ENCODE measurements around the gene JTB.

DNA sequence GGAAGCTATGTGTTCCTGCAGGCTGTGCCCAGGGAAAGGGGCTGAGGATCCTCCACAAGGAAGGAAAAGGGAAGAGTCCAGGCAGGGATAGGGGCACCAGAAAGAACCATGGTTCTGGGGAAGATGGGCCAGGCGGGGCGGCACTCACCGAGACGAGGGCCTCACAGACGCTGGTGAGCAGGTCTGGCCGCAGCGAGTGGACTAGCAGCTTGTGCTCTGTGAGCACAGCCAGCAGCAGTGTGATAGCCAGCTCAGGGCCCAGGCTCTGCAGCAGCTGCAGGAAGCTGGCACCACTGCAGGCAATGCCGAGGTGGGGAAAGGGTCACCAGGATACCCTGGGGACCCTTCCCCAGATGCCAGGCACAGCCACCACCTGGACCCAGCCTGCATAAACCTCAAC is 36.7 kb downstream of the JTB start:
- TF ChIP-seq, protein P1, sequence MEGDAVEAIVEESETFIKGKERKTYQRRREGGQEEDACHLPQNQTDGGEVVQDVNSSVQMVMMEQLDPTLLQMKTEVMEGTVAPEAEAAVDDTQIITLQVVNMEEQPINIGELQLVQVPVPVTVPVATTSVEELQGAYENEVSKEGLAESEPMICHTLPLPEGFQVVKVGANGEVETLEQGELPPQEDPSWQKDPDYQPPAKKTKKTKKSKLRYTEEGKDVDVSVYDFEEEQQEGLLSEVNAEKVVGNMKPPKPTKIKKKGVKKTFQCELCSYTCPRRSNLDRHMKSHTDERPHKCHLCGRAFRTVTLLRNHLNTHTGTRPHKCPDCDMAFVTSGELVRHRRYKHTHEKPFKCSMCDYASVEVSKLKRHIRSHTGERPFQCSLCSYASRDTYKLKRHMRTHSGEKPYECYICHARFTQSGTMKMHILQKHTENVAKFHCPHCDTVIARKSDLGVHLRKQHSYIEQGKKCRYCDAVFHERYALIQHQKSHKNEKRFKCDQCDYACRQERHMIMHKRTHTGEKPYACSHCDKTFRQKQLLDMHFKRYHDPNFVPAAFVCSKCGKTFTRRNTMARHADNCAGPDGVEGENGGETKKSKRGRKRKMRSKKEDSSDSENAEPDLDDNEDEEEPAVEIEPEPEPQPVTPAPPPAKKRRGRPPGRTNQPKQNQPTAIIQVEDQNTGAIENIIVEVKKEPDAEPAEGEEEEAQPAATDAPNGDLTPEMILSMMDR (IDR thresholded peaks at IDR 0.05; ENCODE audit: low read depth, low read length) = no peak
- no peak for TF ChIP-seq EZH2phosphoT487 (IDR thresholded peaks at IDR 0.05; ENCODE audit: low read depth)
